ENCODE results near the gene WSB1.

- TF ChIP-seq CTCF (IDR thresholded peaks at IDR 0.05) (no peak), EZH2 (IDR thresholded peaks at IDR 0.05) (no peak)
Measured at GRCh38 chr17:27348196-27348595, 54.3 kb downstream of the WSB1 start.

All from neural progenitor cell (in vitro differentiated cells).